Glomerular endothelial cell (primary cell): Measurements from ENCODE around the gene LRRC8B. TPM values are rescaled to one million over a fixed set of nuclear protein-coding genes. Genes with fewer than 3 reads are reported as not detected.
"Not testable (repeated sequence)": the region's sequence is repeated elsewhere in the genome, so short reads cannot be mapped to it uniquely, and the experiment has no call there.

ENCODE experiments used
- DNase-seq: peaks from one replicate; pipeline ENCODE4 v3.0.0-alpha.2; 2011; ENCODE audit warnings: low read depth, low spot score; ENCODE audit errors: extremely low read depth
- total RNA-seq: library from RNA; depleted of rRNA; stranded (reverse); fragments of >200 nt; gene quantifications from 2 replicates; pipeline ENCODE4 v1.2.3, GENCODE V29; 2015

LRRC8B gene
- total RNA-seq, 1 donor from 2014 or later, result 18.1 TPM

DNA sequence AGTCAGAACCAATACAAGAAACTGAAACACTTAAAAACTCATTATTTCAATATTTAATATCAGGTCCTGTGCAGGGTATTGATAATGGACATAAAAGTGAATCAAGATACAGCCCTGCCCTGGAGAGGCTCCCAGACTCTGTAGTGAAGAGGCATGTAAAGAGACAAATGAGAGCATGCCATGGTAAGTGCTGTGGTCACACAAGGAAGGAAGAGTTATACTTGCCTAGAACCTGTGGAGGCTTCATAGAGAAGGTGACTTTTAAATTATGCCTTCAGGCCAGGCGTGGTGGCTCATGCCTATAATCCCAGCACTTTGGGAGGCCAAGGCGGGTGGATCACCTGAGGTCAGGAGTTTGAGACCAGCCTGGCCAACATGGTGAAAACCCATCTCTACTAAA is 105.0 kb downstream of the LRRC8B start:
- not testable (repeated sequence) for DNase-seq

DNA sequence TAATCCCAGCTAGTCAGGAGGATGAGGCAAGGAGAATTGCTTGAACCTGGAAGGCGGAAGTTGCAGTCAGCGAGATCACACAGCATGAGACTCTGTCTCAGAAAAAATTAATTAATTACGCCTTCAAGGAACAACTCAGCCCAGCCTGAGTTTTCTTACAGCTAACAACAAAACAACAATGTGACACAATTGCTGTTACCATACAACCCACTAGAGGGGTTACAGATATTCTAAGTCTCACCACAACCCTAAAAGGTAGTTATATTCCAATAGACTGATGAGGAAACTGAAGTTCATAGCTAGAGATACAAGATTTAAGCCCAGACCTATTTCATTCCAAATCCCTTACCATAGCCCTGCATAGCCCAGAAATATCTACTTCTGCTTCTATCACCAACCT is 105.4 kb downstream of the LRRC8B start:
- no peak for DNase-seq

DNA sequence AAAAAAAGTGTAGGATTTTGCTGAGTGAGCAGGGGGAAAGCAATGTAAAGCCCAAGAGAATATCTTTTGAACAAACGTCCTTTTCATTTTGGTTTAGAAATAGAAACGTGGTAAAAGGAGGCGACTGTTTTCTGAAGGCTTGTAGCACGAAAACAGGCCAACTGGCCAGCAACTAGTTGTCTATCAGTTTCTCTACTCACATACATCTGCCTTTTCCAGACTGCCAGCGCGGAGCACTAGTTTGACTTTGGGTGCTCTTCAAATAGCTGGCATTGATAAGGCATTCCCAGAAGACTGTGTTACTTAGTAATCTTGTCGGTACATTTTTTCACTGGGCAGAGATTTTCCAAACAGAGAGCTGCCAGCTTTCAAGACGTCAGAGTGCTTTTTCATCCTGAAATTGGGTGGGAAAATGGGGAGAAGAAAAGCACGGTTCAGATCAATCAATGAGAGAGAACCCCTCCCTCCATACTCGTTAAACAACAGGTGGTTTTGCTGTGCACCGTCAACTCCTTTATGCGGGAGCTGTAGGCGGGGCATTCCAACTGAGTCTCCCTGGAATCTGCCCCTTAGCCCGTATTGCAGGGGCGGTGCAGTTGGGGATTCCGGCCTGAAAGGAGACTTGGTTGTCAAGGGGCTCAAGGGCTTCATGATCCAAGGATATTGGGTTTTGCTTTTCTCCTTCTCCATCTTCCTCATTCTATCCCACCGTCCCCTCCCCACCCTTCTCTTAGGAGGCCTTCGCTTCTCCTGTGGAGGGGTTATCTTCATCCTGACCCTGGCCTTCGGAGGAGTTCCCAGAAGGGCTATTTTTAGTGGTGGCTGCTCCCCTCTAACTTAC is 107.4 kb downstream of the LRRC8B start:
- no peak for DNase-seq

DNA sequence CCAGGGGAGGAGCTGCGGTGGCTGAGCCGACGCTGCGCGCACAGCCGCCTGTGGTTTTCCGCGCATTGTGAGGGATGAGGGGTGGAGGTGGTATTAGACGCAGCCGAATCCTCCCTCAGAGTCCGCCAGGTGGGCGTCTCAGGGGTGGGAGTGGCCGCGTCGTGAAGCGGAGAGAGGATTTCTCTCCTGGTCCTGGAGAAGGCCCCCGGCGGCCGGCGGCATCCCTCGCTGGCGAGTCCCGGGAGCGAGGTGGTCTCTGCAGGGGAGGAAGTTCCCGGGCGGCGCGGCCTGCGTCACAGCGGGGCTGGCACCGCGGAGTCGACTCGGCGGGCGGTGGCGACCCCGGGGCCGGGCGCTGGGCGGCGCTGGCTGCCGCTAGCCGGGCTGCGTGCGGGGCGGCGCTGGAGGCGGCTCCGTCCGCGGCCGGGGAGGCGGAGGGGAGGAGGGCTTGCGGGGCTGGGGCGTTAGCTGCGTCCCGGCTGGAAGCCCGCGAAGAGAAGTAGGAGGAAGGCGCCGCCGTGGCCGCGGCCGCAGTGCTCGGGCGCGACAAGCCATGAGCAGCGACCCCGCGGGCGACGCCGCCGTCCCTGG is 108.1 kb downstream of the LRRC8B start, which contains the start of gene LRRC8C:
TSS of gene LRRC8C (plus strand) at position 464 of the 591 bp plus-strand sequence. CDS start 53,354 bp downstream, outside the sequence.
- no peak for DNase-seq

DNA sequence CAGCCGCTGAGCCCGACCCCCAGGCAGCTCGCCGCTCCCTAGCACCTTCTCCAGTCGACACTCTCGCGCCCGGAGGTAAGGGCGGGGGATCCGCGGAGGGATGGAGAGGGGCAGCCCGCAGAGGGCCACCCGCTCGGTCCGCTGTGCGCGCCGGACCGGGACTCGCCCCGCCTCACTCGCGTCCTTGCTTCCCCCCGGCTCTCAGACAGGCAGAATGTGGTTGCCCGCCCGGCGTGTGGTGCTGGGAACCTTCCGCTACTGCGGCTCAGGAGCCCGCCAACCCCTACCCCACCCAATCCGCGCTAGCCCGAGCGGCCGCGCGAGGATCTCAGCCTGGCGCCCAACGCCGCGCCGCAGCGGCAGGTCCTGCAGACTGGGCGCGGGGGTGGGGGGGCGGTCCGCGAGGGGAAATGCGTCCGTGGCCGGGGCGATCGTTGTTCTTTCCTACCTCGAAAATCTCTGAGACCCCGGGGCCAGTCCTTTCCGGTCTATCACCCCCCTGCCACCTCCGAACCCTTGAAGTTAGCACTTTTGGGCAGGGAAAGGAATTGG is 108.7 kb downstream of the LRRC8B start:
- no peak for DNase-seq

DNA sequence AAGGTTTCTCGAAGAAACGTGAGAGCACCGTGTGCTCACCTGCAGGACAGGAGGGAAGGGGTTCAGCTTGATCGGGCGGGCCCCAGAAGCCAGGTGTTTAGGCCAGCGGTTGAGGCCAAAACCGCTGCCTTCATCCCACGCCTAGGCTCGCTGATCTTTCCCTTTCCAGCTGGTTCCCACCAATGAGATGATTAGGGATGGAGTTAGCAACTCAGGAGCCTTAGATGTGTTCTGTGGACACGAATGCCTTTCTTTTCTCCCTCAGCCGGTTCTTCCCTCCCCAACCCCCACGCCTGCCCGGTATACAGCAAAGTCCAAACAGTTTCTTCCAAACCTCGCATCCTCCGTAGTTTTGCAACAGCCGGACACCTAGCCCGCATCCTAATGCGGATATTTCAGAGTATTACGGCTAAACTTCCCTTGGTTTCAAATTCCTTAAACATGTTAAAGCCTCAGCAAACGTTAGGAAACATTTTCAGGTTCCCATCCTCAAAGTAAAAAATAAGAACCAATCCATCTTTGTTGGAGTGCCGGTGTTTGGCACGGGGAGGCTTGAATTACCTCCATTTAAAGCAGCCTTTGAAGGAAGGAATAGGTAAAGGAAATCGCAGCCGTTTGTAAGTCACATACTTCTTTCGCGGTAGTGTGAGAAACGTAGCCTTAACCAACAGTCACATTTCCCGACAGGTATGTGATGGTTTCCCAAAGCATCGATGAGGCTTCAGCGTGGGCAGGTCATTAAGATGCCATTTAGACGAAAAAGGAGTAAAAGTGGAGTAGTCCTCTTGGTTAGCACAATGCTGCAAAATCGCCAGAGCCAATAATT is 109.4 kb downstream of the LRRC8B start:
- DNase-seq, result no peak

DNA sequence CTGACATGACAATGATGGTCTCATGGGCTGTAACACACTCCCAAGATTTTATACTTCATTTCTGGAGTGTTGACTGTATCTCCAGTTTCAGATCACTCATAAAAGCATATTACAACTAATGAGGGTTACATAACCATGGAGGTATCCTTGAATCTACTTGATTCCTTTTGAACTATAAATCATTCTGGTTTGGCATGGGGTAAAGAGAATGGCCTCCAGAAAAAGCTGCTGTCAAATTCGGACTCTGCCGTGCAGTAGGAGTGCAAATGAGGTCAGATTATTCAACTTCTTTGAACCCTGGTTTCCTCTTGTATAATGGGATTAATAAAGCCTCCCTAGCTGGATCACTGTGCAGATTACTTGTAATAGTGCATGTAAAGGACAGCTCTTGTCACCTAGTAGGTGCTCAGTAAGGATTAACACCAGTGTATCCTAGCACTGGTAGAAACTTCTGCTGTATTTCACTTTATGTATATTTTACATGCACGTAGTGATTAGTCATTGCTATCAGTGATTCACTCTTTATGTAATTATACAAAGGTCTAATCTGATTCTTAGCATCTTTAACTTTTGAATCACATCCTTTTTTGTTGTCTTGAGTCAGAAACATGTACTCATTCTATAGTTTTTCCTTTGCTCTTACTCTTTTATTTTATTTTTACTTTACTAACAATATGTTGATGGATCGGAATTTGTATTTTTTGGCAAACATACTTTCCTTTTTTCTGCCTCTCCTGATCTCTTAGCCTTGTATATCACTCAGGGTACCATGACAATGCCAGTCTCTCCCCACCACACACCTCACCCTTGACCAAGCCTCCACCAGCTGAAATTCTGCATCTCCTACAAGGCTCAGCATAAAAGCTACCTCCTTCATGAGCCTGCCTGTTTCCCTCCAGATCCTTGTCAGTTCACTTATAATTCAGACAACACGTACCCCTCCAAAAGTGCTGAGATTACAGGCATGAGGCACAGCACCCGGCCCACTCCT is 111.5 kb downstream of the LRRC8B start:
- peak; percentile 61 for DNase-seq

DNA sequence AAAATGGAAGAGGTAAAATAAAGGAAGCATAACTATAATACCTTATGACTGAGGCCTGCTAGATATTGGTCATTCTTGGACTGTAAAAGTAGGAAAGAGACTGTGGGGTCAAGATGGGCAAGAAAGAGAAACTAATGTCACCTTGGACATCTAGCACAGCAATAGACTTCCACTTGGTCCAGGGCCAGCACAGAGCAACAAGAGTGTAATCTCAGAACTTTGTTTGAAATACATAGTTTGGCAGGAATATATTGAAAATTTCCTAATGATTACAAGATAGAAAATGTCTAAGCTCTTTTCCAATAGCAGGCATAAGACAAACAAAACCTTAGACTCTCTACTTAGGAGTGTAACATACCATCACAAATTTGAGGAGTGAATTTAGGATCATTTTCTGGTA is 112.9 kb downstream of the LRRC8B start:
- DNase-seq, result no peak

DNA sequence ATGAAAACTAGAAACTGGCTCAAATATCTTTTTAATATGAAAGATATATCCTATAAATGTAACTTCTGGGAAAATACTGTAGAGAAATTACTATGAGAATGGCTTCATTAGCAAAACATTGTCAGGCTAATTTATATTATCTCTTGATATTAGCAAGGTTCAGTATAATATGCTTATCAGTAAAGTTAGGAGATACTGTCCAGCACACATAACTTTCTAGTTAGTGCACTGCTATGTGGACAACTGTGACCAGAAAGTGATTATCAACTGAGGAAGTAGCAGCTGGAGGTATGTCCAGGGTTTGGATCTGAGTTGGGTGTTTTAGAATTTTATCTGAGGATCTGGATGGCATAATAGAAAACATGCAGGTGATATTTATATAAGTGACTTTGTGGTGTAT is 115.8 kb downstream of the LRRC8B start:
- no peak for DNase-seq

DNA sequence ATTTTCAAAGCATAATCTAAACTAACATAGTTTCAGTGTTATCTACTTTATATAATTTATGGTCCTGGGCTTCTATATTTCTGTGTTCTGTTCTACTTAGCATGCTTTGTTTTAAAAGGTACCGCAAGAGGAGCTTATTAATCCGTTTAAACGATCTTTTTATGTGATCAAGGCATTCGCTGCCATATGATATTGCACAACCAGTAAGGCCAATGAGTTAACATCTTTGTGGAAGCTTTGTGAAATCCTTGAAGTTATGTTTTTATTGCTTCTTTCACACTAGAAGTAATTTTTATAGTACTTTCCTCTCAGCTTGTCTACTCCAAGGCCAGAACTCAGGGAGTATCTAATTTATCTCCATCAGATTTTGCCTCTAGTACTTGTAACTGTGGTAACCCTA is 117.2 kb downstream of the LRRC8B start:
- no peak for DNase-seq

DNA sequence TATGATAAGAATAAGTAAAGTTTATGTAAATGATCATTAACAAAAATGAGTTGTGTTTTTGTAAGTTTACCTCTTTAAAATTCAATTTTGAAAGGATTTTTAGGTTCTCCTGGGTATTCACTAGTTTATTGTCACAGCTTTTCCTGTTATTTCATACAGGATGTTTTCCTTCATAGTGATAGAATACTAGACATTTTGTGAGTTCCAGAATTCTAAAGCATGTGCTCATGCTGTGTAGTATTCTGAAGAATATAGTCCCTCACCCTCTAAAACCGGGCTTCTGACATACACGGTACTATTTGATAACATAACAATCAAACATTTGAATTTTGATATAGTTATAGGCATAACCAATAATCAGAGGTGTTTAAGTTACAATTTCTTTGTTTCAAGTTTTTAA is 118.9 kb downstream of the LRRC8B start:
- DNase-seq, result no peak

DNA sequence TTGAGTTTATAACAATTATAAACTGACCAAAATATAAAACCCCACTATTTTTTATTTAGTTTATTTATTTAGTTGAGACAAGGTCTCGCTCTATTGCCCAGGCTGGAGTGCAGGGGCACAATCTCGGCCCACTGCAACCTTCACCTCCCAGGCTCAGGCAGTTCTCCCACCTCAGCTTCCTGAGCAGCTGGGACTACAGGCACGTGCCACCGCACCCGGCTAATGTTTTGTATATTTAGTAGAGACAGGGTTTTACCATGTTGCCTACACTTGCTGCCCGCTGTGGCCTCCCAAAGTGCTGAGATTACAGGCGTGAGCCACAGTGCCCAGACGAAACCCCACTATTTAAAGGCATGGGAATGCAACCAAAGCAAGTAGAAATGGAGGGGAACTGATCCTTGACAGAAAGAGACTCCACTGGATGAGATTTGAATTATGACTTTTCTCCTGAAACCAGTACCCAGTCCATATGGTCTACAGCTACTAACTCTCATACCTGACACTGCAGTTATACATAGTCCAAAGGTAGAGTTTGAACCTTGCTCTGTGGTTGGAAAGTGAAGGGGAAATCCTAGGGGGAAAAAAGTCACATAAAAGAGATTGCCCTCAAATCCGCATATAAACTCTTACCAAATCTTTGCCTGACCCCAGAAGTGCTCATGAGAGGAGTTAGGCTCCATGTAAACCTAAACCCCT is 119.6 kb downstream of the LRRC8B start:
- no peak for DNase-seq

DNA sequence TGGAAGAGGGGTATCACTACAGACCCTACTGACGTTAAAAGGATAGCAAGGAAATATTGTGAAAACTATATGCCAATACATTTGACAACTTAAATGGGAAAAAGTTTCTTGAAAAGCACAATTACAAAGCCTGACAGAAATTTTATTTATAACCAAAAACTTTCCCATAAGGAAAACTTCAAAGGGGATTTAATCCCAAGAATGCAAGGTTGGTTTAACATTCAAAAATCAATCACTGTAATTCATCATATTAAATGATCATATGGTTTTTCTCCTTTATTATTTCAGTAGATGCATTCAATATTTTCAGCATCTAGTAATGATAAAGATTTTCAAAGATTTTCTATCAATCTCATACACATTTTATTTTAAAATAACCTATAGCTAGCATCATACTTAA is 121.6 kb downstream of the LRRC8B start:
- DNase-seq, result no peak

Other genes with a start within 250 kb of the LRRC8B start
- not detected in 2 replicates for gene GBP6, start 160.8 kb upstream of the LRRC8B start, total RNA-seq
- gene LRRC8C, start 108.3 kb downstream of the LRRC8B start, total RNA-seq, result 31.3 and 36.6 TPM in 2 replicates